ENCODE measurements around the gene H2AZ2.
"Not testable (repeated sequence)": the region's sequence is repeated elsewhere in the genome, so short reads cannot be mapped to it uniquely, and the experiment has no call there.

H2AZ2 gene

DNA sequence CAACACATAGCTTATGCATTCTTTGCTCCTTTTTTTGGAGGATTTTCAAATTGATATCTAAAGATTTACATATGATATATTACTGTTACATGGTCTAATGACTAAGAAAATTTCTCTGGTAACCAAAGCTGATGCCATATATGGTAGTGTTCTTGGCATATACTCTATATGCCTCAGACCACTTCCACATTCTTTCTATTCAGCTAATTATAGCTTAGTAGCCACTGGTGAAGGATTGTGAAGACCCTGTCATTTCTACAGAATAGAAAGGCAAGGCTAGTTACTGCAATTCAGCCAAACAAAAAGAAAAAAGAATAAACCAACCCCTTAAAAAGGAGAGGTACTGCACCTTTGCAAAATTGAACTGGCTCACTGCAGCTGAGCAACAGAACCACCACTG lies 33.7 kb upstream of the H2AZ2 start:
- peak overlapping the region in 1 of 2 donors; percentile 45 for H3K4me3 ChIP-seq (replicated peaks in 1 of 2; ENCODE audit: low read depth in 2 of 2, low read length in 2 of 2)
- peak; percentile 72 to 77 for DNase-seq (ENCODE audit: low read depth in 2 of 2)
- TF ChIP-seq, protein P1, sequence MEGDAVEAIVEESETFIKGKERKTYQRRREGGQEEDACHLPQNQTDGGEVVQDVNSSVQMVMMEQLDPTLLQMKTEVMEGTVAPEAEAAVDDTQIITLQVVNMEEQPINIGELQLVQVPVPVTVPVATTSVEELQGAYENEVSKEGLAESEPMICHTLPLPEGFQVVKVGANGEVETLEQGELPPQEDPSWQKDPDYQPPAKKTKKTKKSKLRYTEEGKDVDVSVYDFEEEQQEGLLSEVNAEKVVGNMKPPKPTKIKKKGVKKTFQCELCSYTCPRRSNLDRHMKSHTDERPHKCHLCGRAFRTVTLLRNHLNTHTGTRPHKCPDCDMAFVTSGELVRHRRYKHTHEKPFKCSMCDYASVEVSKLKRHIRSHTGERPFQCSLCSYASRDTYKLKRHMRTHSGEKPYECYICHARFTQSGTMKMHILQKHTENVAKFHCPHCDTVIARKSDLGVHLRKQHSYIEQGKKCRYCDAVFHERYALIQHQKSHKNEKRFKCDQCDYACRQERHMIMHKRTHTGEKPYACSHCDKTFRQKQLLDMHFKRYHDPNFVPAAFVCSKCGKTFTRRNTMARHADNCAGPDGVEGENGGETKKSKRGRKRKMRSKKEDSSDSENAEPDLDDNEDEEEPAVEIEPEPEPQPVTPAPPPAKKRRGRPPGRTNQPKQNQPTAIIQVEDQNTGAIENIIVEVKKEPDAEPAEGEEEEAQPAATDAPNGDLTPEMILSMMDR (IDR thresholded peaks at IDR 0.05; ENCODE audit: low read depth, low read length): no peak

DNA sequence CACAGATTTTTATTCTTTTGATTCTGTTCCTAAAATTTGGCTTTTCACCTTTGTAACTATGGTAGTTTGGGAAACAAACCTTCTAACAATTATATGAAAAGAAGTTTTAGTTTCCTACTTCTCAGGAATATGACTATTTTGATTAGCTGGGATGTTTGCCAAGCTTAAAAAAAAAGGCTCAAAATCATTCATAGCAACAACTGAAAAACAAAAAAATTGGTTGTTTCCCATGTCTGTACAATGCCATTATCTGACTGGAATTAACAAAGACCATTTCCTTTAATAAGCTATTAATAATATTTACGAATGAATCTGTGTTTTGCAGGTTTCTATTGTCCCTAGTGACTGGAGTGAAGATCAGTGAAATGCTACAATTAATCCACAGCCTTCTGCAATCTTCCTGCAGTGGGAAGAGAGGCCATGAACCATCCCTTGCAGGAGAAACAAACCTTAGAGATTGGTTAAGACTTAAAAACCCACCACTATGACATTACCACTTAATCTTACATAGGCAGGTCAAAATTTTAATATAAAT lies 33.2 kb upstream of the H2AZ2 start:
- peak overlapping the region in 1 of 2 donors; percentile 45 for H3K4me3 ChIP-seq (replicated peaks in 1 of 2; ENCODE audit: low read depth in 2 of 2, low read length in 2 of 2)
- TF ChIP-seq, protein P1 (IDR thresholded peaks at IDR 0.05; ENCODE audit: low read depth, low read length): no peak
- peak; percentile 40 for DNase-seq (ENCODE audit: low read depth in 2 of 2)

DNA sequence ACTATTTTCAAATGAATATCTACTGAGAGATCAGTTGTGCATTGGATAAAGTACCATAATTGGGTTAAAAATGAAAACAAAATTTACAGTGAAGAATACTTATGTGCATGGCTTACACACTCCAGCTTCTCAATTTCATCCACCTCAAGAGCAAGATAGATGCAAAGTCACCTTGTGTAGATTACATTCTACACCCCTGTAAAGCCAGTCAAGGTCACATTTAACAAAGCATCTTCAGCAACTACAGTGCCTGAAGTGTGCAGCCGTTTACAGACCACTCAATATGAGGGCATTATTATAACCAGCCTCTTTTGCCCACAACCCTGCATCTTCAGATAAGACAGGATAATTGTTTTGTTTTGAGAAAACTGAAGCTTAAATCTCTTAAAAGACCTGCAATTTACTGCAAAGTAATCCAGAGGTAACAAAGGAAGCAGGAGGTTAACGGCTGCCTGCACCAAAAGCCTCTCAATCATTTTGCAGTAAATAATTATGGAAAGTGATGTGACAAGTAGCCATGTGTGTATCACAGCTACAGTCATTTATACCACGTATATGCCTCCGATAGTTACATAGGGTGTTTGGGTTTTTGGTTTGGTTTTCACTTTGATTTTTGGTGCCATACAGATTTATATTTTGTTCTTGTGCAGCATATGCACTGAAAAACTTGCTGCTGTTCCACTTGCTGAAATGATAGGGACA lies 32.6 kb upstream of the H2AZ2 start:
- DNase-seq (ENCODE audit: low read depth in 2 of 2): no peak
- TF ChIP-seq, protein P1 (IDR thresholded peaks at IDR 0.05; ENCODE audit: low read depth, low read length): no peak
- H3K4me3 ChIP-seq (replicated peaks in 1 of 2; ENCODE audit: low read depth in 2 of 2, low read length in 2 of 2): peak overlapping the region in 1 of 2 donors; percentile 6

DNA sequence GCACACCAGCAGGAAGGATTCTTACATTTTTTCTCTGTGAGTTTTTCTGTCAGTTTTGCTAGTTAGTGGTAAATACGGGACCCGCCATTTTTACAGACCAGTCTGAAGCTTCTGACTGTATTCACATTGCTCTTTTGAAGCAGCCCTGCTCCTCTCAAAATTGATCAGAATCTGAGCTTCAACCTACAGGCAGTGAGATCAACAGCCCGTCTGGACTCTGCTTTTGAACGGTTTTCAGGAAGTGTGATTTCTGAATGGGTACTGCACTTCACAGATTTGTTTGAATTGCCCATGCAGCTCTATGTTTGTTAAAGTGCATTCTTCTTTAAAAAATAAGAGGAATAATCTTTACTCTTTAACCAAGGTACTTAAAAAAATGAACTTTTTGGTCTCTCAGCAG lies 28.5 kb upstream of the H2AZ2 start:
- TF ChIP-seq, protein P1 (IDR thresholded peaks at IDR 0.05; ENCODE audit: low read depth, low read length): no peak
- DNase-seq (ENCODE audit: low read depth in 2 of 2): no peak
- H3K4me3 ChIP-seq (replicated peaks in 1 of 2; ENCODE audit: low read depth in 2 of 2, low read length in 2 of 2): no peak overlapping the region

DNA sequence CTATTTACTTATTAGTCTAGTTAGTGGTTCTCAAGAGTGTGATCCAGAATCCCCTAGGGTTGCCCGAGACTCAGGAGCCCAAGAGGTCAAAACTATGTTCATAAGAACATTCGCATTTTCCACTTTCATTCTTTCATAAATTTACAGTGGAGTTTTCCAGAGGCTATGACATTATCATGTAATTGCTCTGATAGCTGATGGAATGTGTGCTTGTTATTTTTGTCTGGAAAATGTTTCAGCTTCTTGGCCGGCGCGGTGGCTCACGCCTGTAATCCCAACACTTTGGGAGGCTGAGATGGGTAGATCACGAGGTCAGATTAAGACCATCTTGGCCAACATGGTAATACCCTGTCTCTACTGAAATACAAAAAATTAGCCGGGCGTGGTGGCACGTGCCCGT lies 27.4 kb upstream of the H2AZ2 start:
- TF ChIP-seq, protein P1 (IDR thresholded peaks at IDR 0.05; ENCODE audit: low read depth, low read length): no peak
- no peak for DNase-seq (ENCODE audit: low read depth in 2 of 2)
- no peak overlapping the region for H3K4me3 ChIP-seq (replicated peaks in 1 of 2; ENCODE audit: low read depth in 2 of 2, low read length in 2 of 2)

DNA sequence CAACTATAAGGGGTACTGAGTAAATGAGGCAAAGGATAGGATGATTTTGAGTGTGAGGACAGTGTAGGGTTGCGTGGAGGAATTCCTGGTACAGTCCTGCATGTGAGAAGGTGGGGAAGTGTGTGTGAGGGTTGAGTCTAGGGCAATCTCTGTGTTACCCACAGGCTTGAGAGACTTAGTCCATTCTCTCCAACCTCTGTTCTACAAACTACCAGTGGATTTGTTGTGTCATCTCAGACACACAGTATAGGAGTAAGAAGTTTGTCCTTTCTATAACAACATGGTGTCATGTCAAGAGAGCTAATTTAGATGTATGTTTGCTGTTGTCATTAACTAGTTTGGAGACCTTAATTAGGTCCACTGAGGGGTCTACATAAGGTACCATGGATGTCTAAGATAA lies 24.9 kb upstream of the H2AZ2 start:
- TF ChIP-seq, protein P1 (IDR thresholded peaks at IDR 0.05; ENCODE audit: low read depth, low read length): no peak
- no peak overlapping the region for H3K4me3 ChIP-seq (replicated peaks in 1 of 2; ENCODE audit: low read depth in 2 of 2, low read length in 2 of 2)
- DNase-seq (ENCODE audit: low read depth in 2 of 2): no peak

- DNase-seq (ENCODE audit: low read depth in 2 of 2); H3K4me3 ChIP-seq (replicated peaks in 1 of 2; ENCODE audit: low read depth in 2 of 2, low read length in 2 of 2): not testable (repeated sequence)
Observed at GRCh38 chr7:44871918-44872317, 24.0 kb upstream of the H2AZ2 start.

DNA sequence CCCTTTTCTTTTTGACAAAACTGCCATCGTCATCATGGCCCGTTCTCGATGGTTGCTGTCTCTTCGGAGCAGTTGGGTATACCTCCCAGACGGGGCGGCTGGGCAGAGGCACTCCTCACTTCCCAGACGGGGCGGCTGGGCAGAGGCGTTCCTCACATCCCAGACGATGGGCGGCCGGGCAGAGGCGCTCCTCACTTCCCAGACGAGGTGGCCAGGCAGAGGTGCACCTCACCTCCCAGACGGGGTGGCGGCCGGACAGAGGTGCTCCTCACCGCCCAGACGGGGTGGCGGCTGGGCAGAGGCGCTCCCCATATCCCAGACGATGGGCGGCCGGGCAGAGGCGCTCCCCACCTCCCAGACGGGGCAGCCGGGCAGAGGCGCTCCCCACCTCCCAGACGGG lies 22.9 kb upstream of the H2AZ2 start:
- not testable (repeated sequence) for DNase-seq (ENCODE audit: low read depth in 2 of 2)

DNA sequence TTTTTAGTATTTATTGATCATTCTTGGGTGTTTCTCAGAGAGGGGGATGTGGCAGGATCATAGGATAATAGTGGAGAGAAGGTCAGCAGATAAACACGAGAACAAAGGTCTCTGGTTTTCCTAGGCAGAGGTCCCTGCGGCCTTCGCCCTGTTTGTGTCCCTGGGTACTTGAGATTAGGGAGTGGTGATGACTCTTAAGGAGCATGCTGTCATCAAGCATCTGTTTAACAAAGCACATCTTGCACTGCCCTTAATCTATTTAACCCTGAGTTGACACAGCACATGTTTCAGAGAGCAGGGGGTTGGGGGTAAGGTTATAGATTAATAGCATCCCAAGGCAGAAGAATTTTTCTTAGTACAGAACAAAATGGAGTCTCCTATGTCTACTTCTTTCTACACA lies 22.4 kb upstream of the H2AZ2 start:
- not testable (repeated sequence) for DNase-seq (ENCODE audit: low read depth in 2 of 2); H3K4me3 ChIP-seq (replicated peaks in 1 of 2; ENCODE audit: low read depth in 2 of 2, low read length in 2 of 2)

More for the DNA sequence above, 22.9 kb upstream of the H2AZ2 start:
- not testable (repeated sequence) for H3K4me3 ChIP-seq (replicated peaks in 1 of 2; ENCODE audit: low read depth in 2 of 2, low read length in 2 of 2)

All from cardiac fibroblast (primary cell).